Smooth muscle cell (in vitro differentiated cells): ENCODE results near the gene PSG2. TPM values are rescaled to one million over a fixed set of nuclear protein-coding genes. Genes with fewer than 3 reads are reported as not detected.
"Not testable (repeated sequence)": the region's sequence is repeated elsewhere in the genome, so short reads cannot be mapped to it uniquely, and the experiment has no call there.

Source experiments
- DNase-seq: peaks from one replicate; lab custom pipeline; 2025; ENCODE audit not compliant: unreplicated experiment; lab: John Stamatoyannopoulos, UW
- H2AFZ ChIP-seq: fragments of 200-600 bp; sonication (generic); 2 replicates; pipeline ENCODE4 v1.6.0; 2016; ENCODE audit warnings: antibody characterized with exemption, low read depth, mild to moderate bottlenecking
- H3F3A ChIP-seq: fragments of 200-600 bp; sonication (generic); 2 replicates; pipeline ENCODE4 v1.6.0; 2017; ENCODE audit warnings: antibody characterized with exemption, low read depth
- H3K27ac ChIP-seq: fragments of 200-600 bp; sonication (generic); 2 replicates; pipeline ENCODE4 v1.5.1; 2016; ENCODE audit warnings: low read depth, mild to moderate bottlenecking
- H3K27me3 ChIP-seq: fragments of 200-600 bp; sonication (generic); 2 replicates; pipeline ENCODE4 v1.6.1; 2016; ENCODE audit warnings: low read depth, mild to moderate bottlenecking
- H3K36me3 ChIP-seq: fragments of 200-600 bp; sonication (generic); 2 replicates; pipeline ENCODE4 v1.5.1; 2016; ENCODE audit warnings: low read depth
- H3K4me1 ChIP-seq: fragments of 200-600 bp; sonication (generic); 2 replicates; pipeline ENCODE4 v1.5.1; 2016; ENCODE audit warnings: low read depth
- H3K4me2 ChIP-seq: fragments of 200-600 bp; sonication (generic); 2 replicates; pipeline ENCODE4 v1.6.0; 2016; ENCODE audit warnings: mild to moderate bottlenecking
- H3K4me3 ChIP-seq: fragments of 200-600 bp; sonication (generic); 2 replicates; pipeline ENCODE4 v1.5.1; 2016; ENCODE audit warnings: mild to moderate bottlenecking
- H3K79me2 ChIP-seq: fragments of 200-600 bp; sonication (generic); 2 replicates; pipeline ENCODE4 v1.6.0; 2016; ENCODE audit warnings: low read depth, mild to moderate bottlenecking
- H3K9ac ChIP-seq: fragments of 200-600 bp; sonication (generic); 2 replicates; pipeline ENCODE4 v1.6.0; 2016; ENCODE audit warnings: low read depth
- H3K9me3 ChIP-seq: fragments of 200-600 bp; sonication (generic); replicated peaks from 2 replicates; pipeline ENCODE4 v1.5.1; 2016; ENCODE audit warnings: low read depth
- H4K20me1 ChIP-seq: fragments of 200-600 bp; sonication (generic); 2 replicates; pipeline ENCODE4 v1.6.0; 2016; ENCODE audit warnings: low read depth
- WGBS: methylation state at CpG from one replicate; pipeline ENCODE4 v1.1.7; 2016; ENCODE audit warnings: low lambda C conversion rate; 5-methylcytosine and 5-hydroxymethylcytosine counted together
- polyA plus RNA-seq: library from polyadenylated mRNA; unstranded; fragments of >200 nt; fragmentation: Nextera tagmentation; extraction: Ambion mirVana; gene quantifications from 2 replicates; pipeline ENCODE4 v1.2.1, GENCODE V29; 2016
- total RNA-seq: library from RNA; depleted of rRNA; stranded (reverse); fragments of >200 nt; gene quantifications from 2 replicates; pipeline ENCODE4 v1.2.3, GENCODE V29; 2014

PSG2 gene
- total and polyA plus RNA-seq, 2 experiments from 2014 or later, result not detected

GRCh38 chr19:43022098-43022497, 60.4 kb downstream of the PSG2 start:
- H3K9me3 ChIP-seq, H3K4me3 ChIP-seq, H3K27ac ChIP-seq, H3K9ac ChIP-seq, H2AFZ ChIP-seq, DNase-seq, H4K20me1 ChIP-seq, H3K4me2 ChIP-seq, H3K36me3 ChIP-seq, H3K4me1 ChIP-seq, H3K27me3 ChIP-seq, H3K79me2 ChIP-seq, H3F3A ChIP-seq: not testable (repeated sequence)
- WGBS, result 53% methylated on average over 3 of the region's 4 CpGs

- H3K79me2 ChIP-seq, DNase-seq, H3K27ac ChIP-seq, H3K9me3 ChIP-seq, H2AFZ ChIP-seq, H3F3A ChIP-seq, H3K4me2 ChIP-seq, H3K9ac ChIP-seq, H3K4me1 ChIP-seq, H3K27me3 ChIP-seq, H3K36me3 ChIP-seq, H4K20me1 ChIP-seq, H3K4me3 ChIP-seq: not testable (repeated sequence)
- 59% methylated on average over 4 of the region's 4 CpGs for WGBS
Measured at GRCh38 chr19:43021629-43022028, 60.9 kb downstream of the PSG2 start.

- not testable (repeated sequence) for DNase-seq, H3K79me2 ChIP-seq, H3K4me2 ChIP-seq, H3K9ac ChIP-seq, H3K4me1 ChIP-seq, H3K27me3 ChIP-seq, H2AFZ ChIP-seq, H3K27ac ChIP-seq, H3K36me3 ChIP-seq, H3K9me3 ChIP-seq, H4K20me1 ChIP-seq, H3F3A ChIP-seq, H3K4me3 ChIP-seq
Measured at GRCh38 chr19:43019588-43019987, 62.9 kb downstream of the PSG2 start.

Other genes with a start within 250 kb of the PSG2 start
- gene PSG1, start 203.0 kb downstream of the PSG2 start, total RNA-seq, result not detected in 2 replicates
- gene PSG1, start 203.0 kb downstream of the PSG2 start, polyA plus RNA-seq, result not detected in 2 replicates
- not detected in 2 replicates for gene PSG6, start 164.8 kb downstream of the PSG2 start, total RNA-seq
- gene PSG6, start 164.8 kb downstream of the PSG2 start, polyA plus RNA-seq, result not detected in 2 replicates
- not detected in 2 replicates for gene PSG7, start 145.5 kb downstream of the PSG2 start, total RNA-seq
- gene PSG7, start 145.5 kb downstream of the PSG2 start, polyA plus RNA-seq, result not detected in 2 replicates
- gene PSG11, start 56.2 kb downstream of the PSG2 start, total RNA-seq, result not detected in 2 replicates
- not detected in 2 replicates for gene PSG11, start 56.2 kb downstream of the PSG2 start, polyA plus RNA-seq
- gene PSG5, start 103.8 kb upstream of the PSG2 start, total RNA-seq, result not detected in 2 replicates
- not detected in 2 replicates for gene PSG5, start 103.8 kb upstream of the PSG2 start, polyA plus RNA-seq
- not detected in 2 replicates for gene PSG4, start 122.9 kb upstream of the PSG2 start, total RNA-seq
- not detected in 2 replicates for gene PSG4, start 122.9 kb upstream of the PSG2 start, polyA plus RNA-seq
- gene PSG9, start 186.8 kb upstream of the PSG2 start, total RNA-seq, result not detected in 2 replicates
- gene PSG9, start 186.8 kb upstream of the PSG2 start, polyA plus RNA-seq, result not detected in 2 replicates